Activated naive CD8-positive, alpha-beta T cell treated with anti-CD3 and anti-CD28 coated beads, Interleukin-2, amount 50 U/mL, for 24 hours (primary cell): ENCODE data around the gene GOLGA5.
"Not testable (repeated sequence)": the region's sequence is repeated elsewhere in the genome, so short reads cannot be mapped to it uniquely, and the experiment has no call there.

Source experiments
- ATAC-seq: fragments of 150-1000 bp; cut with Tn5 transposase; one replicate; pipeline ENCODE4 v1.10.0; 2021
- DNase-seq: peaks from one replicate; pipeline ENCODE4 v3.0.0; 2021
- H3K27ac Mint-ChIP-seq: one replicate; pipeline ENCODE4 v1.8.0; 2021; ENCODE audit warnings: mild to moderate bottlenecking, mixed read lengths
- H3K27me3 Mint-ChIP-seq: one replicate; pipeline ENCODE4 v1.8.0; 2021; ENCODE audit warnings: mixed read lengths
- H3K36me3 Mint-ChIP-seq: one replicate; pipeline ENCODE4 v1.8.0; 2021; ENCODE audit warnings: low read depth, mixed read lengths
- H3K4me1 Mint-ChIP-seq: one replicate; pipeline ENCODE4 v1.8.0; 2021; ENCODE audit warnings: mixed read lengths
- H3K4me3 Mint-ChIP-seq: one replicate; pipeline ENCODE4 v1.8.0; 2021; ENCODE audit warnings: mild to moderate bottlenecking, moderate library complexity, mixed read lengths
- H3K9me3 Mint-ChIP-seq: one replicate; pipeline ENCODE4 v1.8.0; 2021; ENCODE audit warnings: mixed read lengths

Gene GOLGA5

DNA sequence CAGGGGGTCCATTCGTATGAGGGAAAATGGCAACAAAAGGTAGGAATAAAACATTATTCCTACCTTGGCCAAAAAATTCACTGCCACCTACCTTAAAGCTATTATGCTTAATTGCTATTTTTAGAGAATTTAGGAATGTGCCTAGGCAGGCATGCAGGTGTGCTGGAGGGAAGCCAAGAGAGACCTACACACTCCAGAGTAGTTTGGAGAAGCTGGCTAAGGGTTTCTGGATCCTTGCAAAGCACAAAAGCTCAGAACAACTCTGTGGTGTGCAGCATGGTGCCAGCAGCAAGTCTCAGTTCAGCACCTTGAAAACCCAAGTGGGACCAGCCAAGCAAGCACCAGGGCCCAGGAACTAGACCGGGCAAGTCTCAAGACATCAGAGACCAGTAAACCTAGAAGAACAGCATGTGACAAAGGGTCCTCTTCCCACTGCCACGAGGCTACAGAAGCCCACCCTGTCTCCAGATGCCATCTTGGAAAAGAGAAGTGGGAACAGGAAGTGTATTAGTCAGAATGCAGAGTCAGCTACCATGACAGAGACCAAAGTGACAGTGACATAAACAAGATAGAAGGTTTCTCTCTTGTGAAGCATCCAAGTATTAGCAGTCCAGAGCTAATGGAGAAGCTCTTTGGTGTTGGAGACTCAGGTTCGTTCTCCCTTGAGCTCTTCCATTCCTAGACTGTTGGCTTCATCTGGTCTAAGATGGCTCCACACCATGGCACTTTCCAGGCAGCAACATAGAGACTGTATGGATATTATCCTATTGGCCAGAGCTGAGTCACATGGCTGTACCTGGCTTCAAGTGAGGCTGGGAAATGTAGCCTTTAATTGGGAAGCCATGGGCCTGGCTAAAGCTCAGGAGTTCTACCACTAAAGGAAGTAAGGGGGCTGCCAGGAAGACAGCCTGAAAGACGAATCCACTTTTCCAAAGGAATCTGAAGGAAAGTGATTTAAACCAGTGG is 30.2 kb upstream of the GOLGA5 start:
- H3K27me3 Mint-ChIP-seq: peaks cover 33% of the 10 kb centered on the region
- H3K9me3 Mint-ChIP-seq, H3K4me3 Mint-ChIP-seq, ATAC-seq, H3K36me3 Mint-ChIP-seq, H3K27ac Mint-ChIP-seq, DNase-seq: not testable (repeated sequence)
- peaks cover 36% of the 10 kb centered on the region for H3K4me1 Mint-ChIP-seq

DNA sequence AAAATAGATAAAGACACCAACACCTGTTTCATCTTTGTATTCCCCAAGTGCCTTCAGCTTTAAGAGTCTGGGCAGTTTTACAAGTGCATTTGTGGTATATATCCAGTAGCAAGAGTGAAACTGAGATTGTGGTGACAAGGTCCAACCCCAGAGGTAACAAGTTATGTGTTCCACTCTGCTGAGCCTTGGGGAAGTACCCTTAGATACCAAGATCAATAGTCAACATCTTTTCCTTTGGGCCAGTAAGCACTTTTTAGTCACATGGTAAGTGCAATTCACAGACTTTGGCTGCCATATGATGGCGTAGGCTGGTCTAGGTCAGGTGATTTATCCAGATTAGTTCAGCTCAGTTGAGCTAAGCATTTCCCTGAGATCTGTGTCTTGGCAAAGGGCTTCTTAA is 25.9 kb upstream of the GOLGA5 start:
- DNase-seq: peak; percentile 28
- not testable (repeated sequence) for H3K36me3 Mint-ChIP-seq, H3K9me3 Mint-ChIP-seq, H3K4me3 Mint-ChIP-seq
- Mint-ChIP-seq H3K4me1 (peaks cover 25% of the 10 kb centered on the region), H3K27ac (peak overlapping the region; percentile 62), H3K27me3 (peaks cover 32% of the 10 kb centered on the region)
- ATAC-seq: peak; percentile 96

DNA sequence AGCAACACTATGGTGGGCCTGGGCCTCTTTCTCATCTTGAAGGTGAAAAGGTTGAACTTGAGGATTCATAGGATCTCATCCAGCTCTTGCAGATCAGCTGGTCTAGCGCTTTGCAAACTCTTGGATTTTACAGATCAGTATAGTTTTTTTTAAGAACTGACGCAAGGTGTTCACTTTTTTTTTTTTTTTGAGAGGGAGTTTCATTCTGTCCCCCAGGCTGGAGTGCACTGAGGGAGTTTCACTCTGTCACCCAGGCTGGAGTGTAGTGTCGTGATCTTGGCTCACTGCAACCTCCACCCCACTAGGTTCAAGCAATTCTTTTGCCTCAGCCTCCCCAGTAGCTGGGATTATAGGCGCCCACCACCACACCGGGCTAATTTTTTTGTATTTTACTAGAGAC is 25.3 kb upstream of the GOLGA5 start:
- Mint-ChIP-seq H3K27ac (peak overlapping the region; percentile 62), H3K4me3 (no peak overlapping the region), H3K36me3 (no peaks in the 10 kb centered on the region), H3K4me1 (peaks cover 27% of the 10 kb centered on the region), H3K27me3 (peaks cover 34% of the 10 kb centered on the region), H3K9me3 (no peaks in the 10 kb centered on the region)
- DNase-seq (no peak), ATAC-seq (no peak)

DNA sequence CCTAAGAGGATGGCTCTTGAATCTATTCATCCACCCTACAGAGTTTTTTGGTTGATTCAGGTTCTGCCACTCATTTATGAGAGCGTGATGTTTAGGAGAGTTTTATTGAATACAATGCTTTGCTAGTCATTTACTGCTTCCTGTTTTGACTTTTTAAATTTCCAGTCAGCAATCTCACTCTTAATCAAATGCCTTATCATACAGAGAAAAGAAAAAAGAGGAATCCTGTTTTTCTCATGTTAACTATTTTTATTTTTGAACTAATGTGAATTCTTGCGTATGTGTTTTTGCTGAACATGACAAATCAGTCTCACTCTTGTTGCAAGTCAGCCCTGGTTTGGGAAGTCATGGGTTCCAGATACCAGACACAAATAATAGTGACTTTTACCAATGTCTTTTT is 23.6 kb upstream of the GOLGA5 start:
- Mint-ChIP-seq H3K36me3 (no peaks in the 10 kb centered on the region), H3K4me1 (peaks cover 42% of the 10 kb centered on the region), H3K27ac (no peak overlapping the region), H3K9me3 (no peaks in the 10 kb centered on the region), H3K27me3 (peaks cover 34% of the 10 kb centered on the region), H3K4me3 (no peak overlapping the region)
- no peak for ATAC-seq
- no peak for DNase-seq

DNA sequence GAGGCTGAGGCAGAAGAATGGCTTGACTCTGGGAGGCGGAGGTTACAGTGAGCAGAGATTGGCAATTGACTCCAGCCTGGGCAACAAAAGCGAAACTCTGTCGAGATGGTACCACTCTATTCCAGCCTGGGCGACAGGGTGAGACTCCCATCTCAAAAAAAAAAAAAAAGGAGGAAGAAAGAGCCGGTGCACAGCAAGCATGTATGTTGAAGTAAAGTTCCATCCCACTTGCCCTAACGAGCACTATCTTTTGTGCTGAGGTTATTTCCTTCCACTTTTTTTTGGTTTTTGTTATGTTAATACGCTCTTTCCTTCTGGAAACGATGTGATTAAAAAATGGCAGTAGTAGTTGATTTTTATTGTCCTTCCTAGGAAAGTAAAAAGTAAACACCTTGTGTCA is 19.5 kb upstream of the GOLGA5 start:
- Mint-ChIP-seq H3K27me3 (peaks cover 24% of the 10 kb centered on the region), H3K9me3 (no peaks in the 10 kb centered on the region), H3K36me3 (no peaks in the 10 kb centered on the region), H3K27ac (no peak overlapping the region), H3K4me1 (peaks cover 39% of the 10 kb centered on the region), H3K4me3 (no peak overlapping the region)
- DNase-seq (no peak), ATAC-seq (no peak)

DNA sequence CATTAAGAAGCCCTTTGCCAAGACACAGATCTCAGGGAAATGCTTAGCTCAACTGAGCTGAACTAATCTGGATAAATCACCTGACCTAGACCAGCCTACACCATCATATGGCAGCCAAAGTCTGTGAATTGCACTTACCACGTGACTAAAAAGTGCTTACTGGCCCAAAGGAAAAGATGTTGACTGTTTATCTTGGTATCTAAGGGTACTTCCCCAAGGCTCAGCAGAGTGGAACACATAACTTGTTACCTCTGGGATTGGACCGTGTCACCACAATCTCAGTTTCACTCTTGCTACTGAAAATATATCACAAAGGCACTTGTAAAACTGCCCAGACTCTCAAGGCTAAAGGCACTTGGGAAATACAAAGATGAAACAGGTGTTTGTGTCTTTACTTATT is 18.8 kb upstream of the GOLGA5 start:
- not testable (repeated sequence) for H3K36me3 Mint-ChIP-seq, H3K9me3 Mint-ChIP-seq
- peak overlapping the region; percentile 6 for H3K4me3 Mint-ChIP-seq
- ATAC-seq (peak; percentile 95), DNase-seq (peak; percentile 28)
- peak overlapping the region; percentile 31 for H3K27ac Mint-ChIP-seq
- H3K27me3 Mint-ChIP-seq: peaks cover 23% of the 10 kb centered on the region
- peaks cover 40% of the 10 kb centered on the region for H3K4me1 Mint-ChIP-seq

DNA sequence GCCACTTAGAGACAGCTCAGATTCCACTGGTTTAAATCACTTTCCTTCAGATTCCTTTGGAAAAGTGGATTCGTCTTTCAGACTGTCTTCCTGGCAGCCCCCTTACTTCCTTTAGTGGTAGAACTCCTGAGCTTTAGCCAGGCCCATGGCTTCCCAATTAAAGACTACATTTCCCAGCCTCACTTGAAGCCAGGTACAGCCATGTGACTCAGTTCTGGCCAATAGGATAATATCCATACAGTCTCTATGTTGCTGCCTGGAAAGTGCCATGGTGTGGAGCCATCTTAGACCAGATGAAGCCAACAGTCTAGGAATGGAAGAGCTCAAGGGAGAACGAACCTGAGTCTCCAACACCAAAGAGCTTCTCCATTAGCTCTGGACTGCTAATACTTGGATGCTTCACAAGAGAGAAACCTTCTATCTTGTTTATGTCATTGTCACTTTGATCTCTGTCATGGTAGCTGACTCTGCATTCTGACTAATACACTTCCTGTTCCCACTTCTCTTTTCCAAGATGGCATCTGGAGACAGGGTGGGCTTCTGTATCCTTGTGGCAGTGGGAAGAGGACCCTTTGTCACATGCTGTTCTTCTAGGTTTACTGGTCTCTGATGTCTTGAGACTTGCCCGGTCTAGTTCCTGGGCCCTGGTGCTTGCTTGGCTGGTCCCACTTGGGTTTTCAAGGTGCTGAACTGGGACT is 15.1 kb upstream of the GOLGA5 start:
- not testable (repeated sequence) for H3K36me3 Mint-ChIP-seq, H3K27me3 Mint-ChIP-seq, H3K27ac Mint-ChIP-seq, DNase-seq, H3K4me3 Mint-ChIP-seq, ATAC-seq, H3K9me3 Mint-ChIP-seq
- H3K4me1 Mint-ChIP-seq: peaks cover 38% of the 10 kb centered on the region

DNA sequence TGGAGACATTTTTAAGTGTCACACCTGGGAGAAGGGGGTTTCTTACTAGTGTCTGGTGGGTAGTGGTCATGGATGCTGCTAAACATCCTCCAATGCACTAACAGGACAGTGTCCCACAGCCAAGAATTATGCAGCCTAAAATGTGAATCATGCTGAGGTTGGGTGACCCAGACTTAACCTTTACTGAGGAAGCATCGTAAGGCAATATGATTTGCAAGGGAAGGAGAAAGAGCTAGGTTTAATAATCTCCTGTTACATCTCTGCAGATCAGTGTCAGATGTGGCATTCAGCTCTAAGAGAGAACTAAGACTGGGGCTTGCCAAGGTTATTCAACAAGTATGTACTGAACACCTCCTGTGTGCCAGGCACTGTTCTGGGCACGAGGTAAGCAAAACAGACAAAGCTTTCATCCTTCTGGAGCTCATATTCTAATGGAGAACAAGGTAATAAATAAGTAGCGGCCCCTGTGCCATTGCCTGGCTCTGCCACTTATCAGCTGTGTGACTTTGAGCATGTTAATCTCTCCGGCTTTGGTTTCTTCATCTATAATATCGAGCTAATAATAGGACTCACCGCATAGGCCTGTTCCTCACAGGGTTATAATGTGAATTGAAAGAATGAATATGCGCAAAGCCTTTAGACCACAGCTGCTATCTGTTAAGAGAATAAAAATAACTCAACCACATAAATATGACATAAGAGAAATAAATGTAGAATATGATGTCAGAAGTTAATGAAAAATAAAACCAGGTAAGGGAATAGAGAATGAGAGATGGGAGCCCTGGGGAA is 13.5 kb upstream of the GOLGA5 start:
- H3K27ac Mint-ChIP-seq: no peak overlapping the region
- no peak overlapping the region for H3K4me3 Mint-ChIP-seq
- peaks cover 28% of the 10 kb centered on the region for H3K4me1 Mint-ChIP-seq
- ATAC-seq (peak; percentile 86), DNase-seq (no peak)
- H3K27me3 Mint-ChIP-seq: peaks cover 6% of the 10 kb centered on the region
- no peaks in the 10 kb centered on the region for H3K36me3 Mint-ChIP-seq
- no peaks in the 10 kb centered on the region for H3K9me3 Mint-ChIP-seq

DNA sequence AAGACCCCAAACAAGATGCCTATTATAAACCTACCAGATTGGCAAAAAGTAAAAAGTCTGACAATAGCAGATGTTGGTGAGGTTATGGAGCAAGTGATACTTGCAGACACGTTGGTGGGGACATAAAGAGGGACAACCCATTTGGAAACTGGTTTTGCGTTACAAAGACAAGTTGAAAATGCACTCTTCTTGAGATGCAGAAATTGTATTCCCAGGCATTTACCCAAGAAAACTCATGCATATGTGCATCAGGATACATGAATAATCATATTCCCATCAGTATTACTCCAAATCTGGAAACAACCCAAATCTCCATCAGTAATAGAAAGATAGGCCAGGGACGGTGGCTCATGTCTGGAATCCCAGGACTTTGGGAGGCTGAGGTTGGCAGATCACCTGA is 12.8 kb upstream of the GOLGA5 start:
- Mint-ChIP-seq H3K4me3 (no peak overlapping the region), H3K27ac (no peak overlapping the region), H3K27me3 (peaks cover 6% of the 10 kb centered on the region), H3K4me1 (peaks cover 28% of the 10 kb centered on the region), H3K36me3 (no peaks in the 10 kb centered on the region), H3K9me3 (no peaks in the 10 kb centered on the region)
- DNase-seq: no peak
- no peak for ATAC-seq

DNA sequence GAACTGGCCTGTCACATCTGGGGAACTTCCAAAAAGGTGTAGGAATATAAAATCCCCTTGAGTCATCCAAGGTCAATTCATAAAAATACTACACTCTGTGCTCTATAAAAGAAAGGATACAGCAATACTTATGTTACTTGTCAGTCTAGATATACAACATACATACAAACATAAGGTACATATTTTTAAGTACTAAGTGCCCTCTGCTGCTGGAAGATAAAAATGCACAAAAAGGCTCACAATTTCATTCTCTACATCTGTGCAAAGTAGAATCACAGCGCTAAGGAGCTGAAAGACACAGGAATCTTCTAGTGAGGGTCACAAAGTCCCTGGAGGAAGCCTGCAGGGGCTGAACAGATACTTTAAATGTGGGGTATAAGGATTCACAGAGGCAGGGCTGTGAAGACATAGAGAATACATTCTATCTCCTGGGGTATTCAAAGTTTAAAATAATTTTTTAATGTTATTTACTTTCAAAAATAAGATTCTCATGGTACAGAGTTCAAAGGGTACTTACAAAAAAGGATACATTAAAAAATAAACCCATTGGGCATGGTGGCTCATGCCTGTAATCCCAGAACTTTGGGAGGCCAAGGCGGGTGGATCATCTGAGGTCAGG is 10.2 kb upstream of the GOLGA5 start:
- Mint-ChIP-seq H3K4me1 (peaks cover 38% of the 10 kb centered on the region), H3K27ac (no peak overlapping the region), H3K36me3 (peaks cover 2% of the 10 kb centered on the region), H3K27me3 (no peaks in the 10 kb centered on the region), H3K4me3 (no peak overlapping the region), H3K9me3 (peaks cover 4% of the 10 kb centered on the region)
- DNase-seq (peak; percentile 16), ATAC-seq (peak; percentile 42)

DNA sequence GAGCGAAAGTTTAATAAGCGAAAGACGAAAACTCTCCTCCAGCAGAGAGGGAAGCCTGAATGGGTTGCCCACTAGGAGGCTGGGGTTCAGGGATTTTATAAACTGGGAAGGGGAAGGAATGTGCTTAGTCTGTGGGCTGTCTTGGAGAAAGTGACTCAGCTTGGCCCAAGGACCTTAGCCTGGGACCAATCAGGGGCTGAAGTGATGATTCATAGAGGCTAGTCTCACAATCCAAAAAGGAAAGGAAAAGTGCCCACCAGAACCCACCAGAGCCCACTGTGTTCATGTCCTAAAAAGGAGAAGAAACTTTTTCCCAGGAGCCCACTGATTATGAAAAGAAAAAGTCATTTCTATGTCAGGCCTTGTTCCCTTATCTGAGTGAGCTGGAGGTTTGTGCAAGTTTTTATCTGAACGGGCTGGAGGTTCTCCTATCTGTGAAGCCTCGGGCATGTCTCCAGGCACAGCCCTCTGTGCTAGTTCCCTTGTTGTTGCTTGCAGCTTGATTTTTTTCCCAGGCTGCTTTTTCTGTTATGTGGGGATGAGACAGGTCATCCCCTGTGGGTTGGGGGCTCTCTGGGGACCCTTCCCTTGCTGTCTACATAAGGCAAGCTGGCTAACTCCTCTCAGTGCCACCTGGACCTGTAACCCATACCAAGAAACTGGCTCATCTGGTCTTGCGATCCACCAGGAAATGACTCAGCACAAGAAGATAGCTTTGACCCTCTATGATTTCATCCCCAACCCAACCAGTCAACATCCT is 8.3 kb upstream of the GOLGA5 start:
- peaks cover 9% of the 10 kb centered on the region for H3K36me3 Mint-ChIP-seq

DNA sequence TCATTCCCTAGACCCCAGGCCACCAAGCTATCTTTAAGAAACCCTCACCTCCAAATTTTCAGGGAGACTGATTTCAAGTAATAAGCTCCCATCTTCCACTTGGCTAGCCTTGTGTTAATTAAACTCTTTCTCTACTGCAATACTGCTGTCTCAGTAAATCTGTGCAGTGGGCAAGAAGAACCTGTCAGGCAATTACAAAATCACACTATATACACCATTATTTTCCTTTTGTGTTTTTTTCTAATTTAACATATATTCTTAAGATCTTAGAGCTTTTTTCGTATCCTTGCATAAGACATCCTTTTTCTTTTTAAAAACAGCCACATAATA is 7.7 kb upstream of the GOLGA5 start:
- no peaks in the 10 kb centered on the region for H3K27me3 Mint-ChIP-seq
- no peak for DNase-seq

More for the DNA sequence above, 8.3 kb upstream of the GOLGA5 start:
- Mint-ChIP-seq H3K27me3 (no peaks in the 10 kb centered on the region), H3K27ac (no peak overlapping the region), H3K4me3 (no peak overlapping the region), H3K4me1 (peaks cover 27% of the 10 kb centered on the region), H3K9me3 (peaks cover 21% of the 10 kb centered on the region)
- DNase-seq: no peak
- ATAC-seq: no peak

DNA sequence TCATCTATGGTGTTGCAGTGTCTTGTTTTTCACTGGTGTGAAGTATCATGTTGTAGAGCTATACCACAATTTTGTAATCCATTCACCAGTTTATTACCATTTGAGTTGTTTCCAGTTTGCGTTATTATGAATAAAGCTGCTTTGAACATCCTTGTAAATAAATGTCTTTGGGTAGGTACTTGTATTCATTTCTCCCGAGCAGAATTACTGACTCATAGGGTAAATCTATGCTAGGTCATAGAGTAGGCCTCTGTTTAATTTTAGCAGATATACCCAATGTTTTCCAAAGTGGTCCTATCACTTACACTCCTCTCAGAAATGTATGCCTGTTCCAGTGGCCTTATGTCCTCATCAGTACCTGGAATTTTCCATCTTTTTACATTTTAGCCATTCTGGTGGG is 6.6 kb upstream of the GOLGA5 start:
- Mint-ChIP-seq H3K4me3 (no peak overlapping the region), H3K27me3 (no peaks in the 10 kb centered on the region), H3K27ac (no peak overlapping the region), H3K4me1 (peaks cover 26% of the 10 kb centered on the region), H3K36me3 (peaks cover 11% of the 10 kb centered on the region), H3K9me3 (peaks cover 30% of the 10 kb centered on the region)
- DNase-seq (no peak), ATAC-seq (peak; percentile 63)

More for the DNA sequence above, 7.7 kb upstream of the GOLGA5 start:
- no peak for ATAC-seq
- Mint-ChIP-seq H3K27ac (no peak overlapping the region), H3K4me3 (no peak overlapping the region), H3K4me1 (peaks cover 26% of the 10 kb centered on the region), H3K9me3 (peaks cover 26% of the 10 kb centered on the region), H3K36me3 (peaks cover 9% of the 10 kb centered on the region)
